ENCODE data around the gene PFDN4. TPM values are rescaled to one million over a fixed set of nuclear protein-coding genes. Genes with fewer than 3 reads are reported as not detected.

The PFDN4 gene
- 138 and 164 TPM in 2 replicates for total RNA-seq

GRCh38 chr20:54207743-54208547, at the start of gene PFDN4:
PFDN4 (plus strand) TSS chr20:54208087; CDS start chr20:54208101, 14 bp downstream.

GRCh38 chr20:54173653-54174456, 34.0 kb upstream of the PFDN4 start, which contains the start of gene CYP24A1:
CYP24A1 (minus strand) TSS chr20:54173986; CDS start chr20:54173579, 407 bp downstream.

Other genes starting within 250 kb of the PFDN4 start
- gene BCAS1, start 137.5 kb upstream of the PFDN4 start, total RNA-seq = under 0.01 and 0.11 TPM in 2 replicates
- not detected in 2 replicates for gene CYP24A1, start 34.1 kb upstream of the PFDN4 start, total RNA-seq